Thoracic aorta (tissue), 2 donors: ENCODE results near the gene KLF11. TPM values are rescaled to one million over a fixed set of nuclear protein-coding genes. Genes with fewer than 3 reads are reported as not detected.
A peak's percentile ranks its signal among the peaks of the same experiment; 100 is the strongest.

Experiments used
- ATAC-seq: fragments of 150-250 bp; one replicate; pipeline ENCODE4 v1.8.0; 2017; ENCODE audit warnings: low read depth; ENCODE audit not compliant: insufficient number of reproducible peaks, low FRiP score
- DNase-seq: peaks from one replicate; pipeline ENCODE4 v3.0.0-alpha.2; 2020; ENCODE audit warnings: low spot score
- H3K27ac ChIP-seq, 2 donors: fragments of 200-600 bp; sonication (generic); 1 replicate in 1 of 2; 2 replicates in 1 of 2; pipeline ENCODE4 v1.5.1; 2016; ENCODE audit warnings: mild to moderate bottlenecking in 2 of 2, moderate library complexity in 2 of 2
- H3K27me3 ChIP-seq: fragments of 200-600 bp; sonication (generic); replicated peaks from 2 replicates; pipeline ENCODE4 v1.6.0; 2016; ENCODE audit warnings: mild to moderate bottlenecking; ENCODE audit not compliant: insufficient read depth
- H3K36me3 ChIP-seq: fragments of 200-600 bp; sonication (generic); one replicate; pipeline ENCODE4 v1.5.1; 2016
- H3K4me1 ChIP-seq, 2 donors: fragments of 200-600 bp; sonication (generic); 1 replicate in 1 of 2; 2 replicates in 1 of 2; pipeline versions ENCODE4 v1.5.1 to v1.6.0; 2016; ENCODE audit warnings: low read depth in 2 of 2, mild to moderate bottlenecking in 1 of 2; ENCODE audit not compliant: control insufficient read depth in 1 of 2
- H3K4me3 ChIP-seq: fragments of 200-600 bp; sonication (generic); 2 replicates; pipeline ENCODE4 v1.5.1; 2016; ENCODE audit warnings: mild to moderate bottlenecking
- H3K9me3 ChIP-seq: fragments of 200-600 bp; sonication (generic); 2 replicates; pipeline ENCODE4 v1.5.1; 2016
- total RNA-seq, 2 donors: library from RNA; depleted of rRNA; stranded (reverse); fragments of >200 nt; gene quantifications; one replicate each; pipeline versions ENCODE4 v1.1.0 to v1.2.3, GENCODE V29; 2016
- TF ChIP-seq, protein P1 (sequence below): fragments of 200-600 bp; sonication (generic); IDR thresholded peaks from one replicate; pipeline ENCODE4 v1.5.1; 2019; ENCODE audit warnings: antibody characterized with exemption

Gene KLF11
- total RNA-seq, 2 donors from 2014 or later, result 14.4 to 20.0 TPM

DNA sequence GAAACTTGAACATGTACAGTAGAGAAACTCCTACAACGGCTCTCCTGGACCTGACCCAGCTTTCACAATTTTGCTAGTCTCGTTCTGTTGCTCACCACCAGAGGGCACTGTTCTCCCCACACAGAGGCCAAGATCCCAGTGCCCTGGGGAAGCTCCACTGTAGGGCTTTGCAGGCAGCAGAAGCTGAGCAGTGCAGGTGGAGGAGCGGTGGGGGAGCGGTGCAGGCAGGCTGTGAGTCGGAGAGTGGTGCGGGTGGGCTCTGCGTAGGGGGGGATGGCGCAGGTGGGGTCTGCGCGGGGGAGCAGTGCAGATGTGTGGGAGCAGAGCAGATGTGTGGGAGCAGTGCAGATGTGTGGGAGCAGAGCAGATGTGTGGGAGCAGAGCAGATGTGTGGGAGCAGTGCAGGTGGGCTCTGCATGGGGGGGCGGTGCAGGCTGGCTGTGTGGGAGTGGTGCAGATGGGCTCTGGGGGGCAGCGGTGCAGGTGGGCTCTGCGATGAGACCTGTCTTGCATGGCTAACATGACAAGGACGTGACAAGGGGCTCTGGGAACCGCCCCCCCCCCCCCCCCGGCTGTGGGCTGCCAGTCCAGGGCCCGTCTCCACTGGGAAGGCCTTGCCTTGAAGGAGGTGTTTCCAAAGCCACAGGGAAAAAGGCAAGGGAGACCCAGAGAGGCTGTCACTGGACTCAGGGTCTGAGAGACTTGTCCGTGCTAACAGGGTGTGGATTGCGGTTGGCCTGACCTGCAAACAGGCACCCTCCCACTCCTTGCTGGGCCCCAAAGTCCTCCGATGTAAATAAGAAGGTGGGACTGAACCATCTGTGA is 29.5 kb downstream of the KLF11 start:
- Histone ChIP-seq H3K27ac (no peak overlapping the region), H3K27me3 (no peaks in the 10 kb centered on the region), H3K36me3 (no peaks in the 10 kb centered on the region), H3K4me3 (no peak overlapping the region), H3K9me3 (no peaks in the 10 kb centered on the region), H3K4me1 (peaks cover 0 to 11% of the 10 kb centered on the region in 2 donors)
- ATAC-seq (peak; percentile 37), DNase-seq (peak; percentile 74)
- TF ChIP-seq, protein P1, sequence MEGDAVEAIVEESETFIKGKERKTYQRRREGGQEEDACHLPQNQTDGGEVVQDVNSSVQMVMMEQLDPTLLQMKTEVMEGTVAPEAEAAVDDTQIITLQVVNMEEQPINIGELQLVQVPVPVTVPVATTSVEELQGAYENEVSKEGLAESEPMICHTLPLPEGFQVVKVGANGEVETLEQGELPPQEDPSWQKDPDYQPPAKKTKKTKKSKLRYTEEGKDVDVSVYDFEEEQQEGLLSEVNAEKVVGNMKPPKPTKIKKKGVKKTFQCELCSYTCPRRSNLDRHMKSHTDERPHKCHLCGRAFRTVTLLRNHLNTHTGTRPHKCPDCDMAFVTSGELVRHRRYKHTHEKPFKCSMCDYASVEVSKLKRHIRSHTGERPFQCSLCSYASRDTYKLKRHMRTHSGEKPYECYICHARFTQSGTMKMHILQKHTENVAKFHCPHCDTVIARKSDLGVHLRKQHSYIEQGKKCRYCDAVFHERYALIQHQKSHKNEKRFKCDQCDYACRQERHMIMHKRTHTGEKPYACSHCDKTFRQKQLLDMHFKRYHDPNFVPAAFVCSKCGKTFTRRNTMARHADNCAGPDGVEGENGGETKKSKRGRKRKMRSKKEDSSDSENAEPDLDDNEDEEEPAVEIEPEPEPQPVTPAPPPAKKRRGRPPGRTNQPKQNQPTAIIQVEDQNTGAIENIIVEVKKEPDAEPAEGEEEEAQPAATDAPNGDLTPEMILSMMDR, result peak; percentile 93

DNA sequence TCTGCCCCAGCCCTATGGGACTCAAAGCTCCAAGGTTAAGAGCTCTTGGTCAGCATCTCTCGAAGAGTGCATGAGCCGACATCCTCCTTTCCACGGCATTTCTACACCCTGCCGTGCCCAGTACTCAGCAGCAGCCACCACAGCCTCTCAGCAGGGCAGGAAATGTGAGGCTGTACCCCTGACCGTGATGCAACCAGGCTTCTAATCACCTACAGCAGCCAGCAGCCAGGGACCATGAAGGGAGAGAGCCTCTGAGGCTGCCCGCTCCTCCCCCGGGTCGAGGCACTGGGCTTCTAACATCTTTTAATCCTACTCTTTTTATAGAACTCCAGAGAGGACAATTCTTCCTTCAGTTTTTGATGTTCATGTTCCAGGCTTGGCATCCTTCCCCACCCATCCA is 30.4 kb downstream of the KLF11 start:
- H3K27ac ChIP-seq, result no peak overlapping the region
- H3K36me3 ChIP-seq, result no peaks in the 10 kb centered on the region
- DNase-seq (no peak), ATAC-seq (no peak)
- no peak overlapping the region for H3K4me3 ChIP-seq
- no peaks in the 10 kb centered on the region for H3K9me3 ChIP-seq
- H3K27me3 ChIP-seq, result no peaks in the 10 kb centered on the region
- TF ChIP-seq, protein P1, result no peak
- peaks cover 0 to 19% of the 10 kb centered on the region in 2 donors for H3K4me1 ChIP-seq

DNA sequence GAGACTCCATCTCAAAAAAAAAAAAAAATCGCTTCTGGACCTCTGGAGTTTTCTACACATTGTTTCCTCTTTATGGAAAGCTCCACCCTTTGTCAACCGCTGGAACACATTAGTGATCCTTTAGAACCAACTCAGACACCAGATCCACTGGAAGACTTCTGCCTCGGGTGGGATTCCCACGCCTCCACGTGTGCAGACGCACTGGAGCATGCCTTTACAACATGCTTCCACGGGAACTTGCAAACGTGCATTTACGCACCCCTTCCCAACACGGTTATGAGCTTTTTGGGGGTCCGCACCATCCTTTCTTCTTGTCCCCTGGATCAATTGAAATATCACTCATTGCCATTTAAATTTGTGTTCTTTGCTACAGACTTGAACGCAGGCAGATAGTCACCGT is 31.8 kb downstream of the KLF11 start:
- no peak for DNase-seq
- Histone ChIP-seq H3K27me3 (no peaks in the 10 kb centered on the region), H3K27ac (no peak overlapping the region), H3K36me3 (no peaks in the 10 kb centered on the region), H3K4me1 (peaks cover 0 to 21% of the 10 kb centered on the region in 2 donors), H3K9me3 (no peaks in the 10 kb centered on the region), H3K4me3 (no peak overlapping the region)
- ATAC-seq, result no peak
- TF ChIP-seq, protein P1, result no peak

DNA sequence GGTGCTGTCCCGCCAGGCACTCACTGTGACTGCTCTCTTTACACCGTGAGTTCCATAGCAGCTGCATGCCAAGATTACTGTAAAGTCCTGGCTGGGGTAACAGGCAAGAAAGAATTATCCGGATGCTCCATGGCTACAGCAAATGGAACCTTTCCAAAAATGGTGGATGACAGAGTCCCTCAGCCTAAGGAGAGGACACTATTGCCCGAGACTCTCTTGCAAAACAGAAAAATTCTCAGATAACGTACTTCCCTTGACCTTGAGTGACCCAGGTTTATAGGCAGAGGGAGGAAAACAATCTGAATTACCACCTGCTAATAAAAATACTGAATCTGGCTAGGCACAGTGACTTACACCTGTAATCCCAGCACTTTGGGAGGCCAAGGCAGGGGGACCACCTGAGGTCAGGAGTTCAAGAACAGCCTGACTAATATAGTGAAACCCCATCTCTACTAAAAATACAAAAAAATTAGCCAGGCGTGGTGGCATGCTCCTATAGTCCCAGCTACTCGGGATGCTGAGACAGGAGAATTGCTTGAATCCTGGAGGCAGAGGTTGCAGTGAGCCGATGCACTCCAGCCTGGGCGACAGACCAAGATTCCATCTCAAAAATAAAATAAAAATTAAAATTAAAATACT is 32.3 kb downstream of the KLF11 start:
- TF ChIP-seq, protein P1, result no peak
- peaks cover 3 to 24% of the 10 kb centered on the region in 2 donors for H3K4me1 ChIP-seq
- DNase-seq, result no peak
- ATAC-seq, result no peak
- no peak overlapping the region for H3K4me3 ChIP-seq
- H3K36me3 ChIP-seq, result no peaks in the 10 kb centered on the region
- no peaks in the 10 kb centered on the region for H3K9me3 ChIP-seq
- no peaks in the 10 kb centered on the region for H3K27me3 ChIP-seq
- no peak overlapping the region for H3K27ac ChIP-seq

DNA sequence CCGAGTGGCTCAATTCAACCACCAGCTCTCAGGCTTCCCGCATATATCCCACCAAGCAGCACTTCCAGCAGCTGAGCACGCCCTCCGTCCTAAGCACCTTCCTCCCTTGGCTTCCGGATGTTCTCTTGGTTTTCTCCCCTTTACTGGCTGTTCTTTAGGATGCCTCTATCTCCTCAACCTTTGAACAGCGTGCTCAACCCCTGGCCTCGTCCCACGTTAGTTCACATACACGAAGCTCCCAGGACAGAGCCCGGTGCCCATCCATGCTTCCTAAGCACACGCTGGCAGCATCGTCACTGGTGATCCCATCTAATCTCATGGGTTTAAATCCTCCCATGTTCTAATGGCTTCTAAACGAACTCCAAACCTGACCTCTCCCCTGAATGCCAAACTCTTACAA is 33.2 kb downstream of the KLF11 start:
- no peaks in the 10 kb centered on the region for H3K36me3 ChIP-seq
- no peak for ATAC-seq
- H3K27me3 ChIP-seq, result no peaks in the 10 kb centered on the region
- no peaks in the 10 kb centered on the region for H3K9me3 ChIP-seq
- H3K27ac ChIP-seq, result no peak overlapping the region
- H3K4me1 ChIP-seq, result peaks cover 3 to 26% of the 10 kb centered on the region in 2 donors
- DNase-seq, result no peak
- TF ChIP-seq, protein P1, result no peak
- H3K4me3 ChIP-seq, result no peak overlapping the region
